CD1c-positive myeloid dendritic cell (primary cell): ENCODE measurements around the gene SYNJ2.

Experiments used
- DNase-seq: peaks from one replicate; pipeline ENCODE4 v3.0.0-alpha.2; 2016; ENCODE audit errors: extremely low spot score

SYNJ2 gene

GRCh38 chr6:158040051-158040803, 58.6 kb downstream of the SYNJ2 start:
- peak; percentile 79 for DNase-seq

GRCh38 chr6:158040804-158041347, 59.2 kb downstream of the SYNJ2 start:
- DNase-seq = no peak

- no peak for DNase-seq
Measured at GRCh38 chr6:158041370-158041769, 59.7 kb downstream of the SYNJ2 start.

- no peak for DNase-seq
Measured at GRCh38 chr6:158041788-158042187, 60.1 kb downstream of the SYNJ2 start.

GRCh38 chr6:158042245-158042798, 60.7 kb downstream of the SYNJ2 start:
- DNase-seq = peak; percentile 70

GRCh38 chr6:158043008-158043407, 61.3 kb downstream of the SYNJ2 start:
- no peak for DNase-seq

- no peak for DNase-seq
Measured at GRCh38 chr6:158043586-158044524, 62.2 kb downstream of the SYNJ2 start.

GRCh38 chr6:158044525-158044888, 62.8 kb downstream of the SYNJ2 start:
- DNase-seq = no peak

GRCh38 chr6:158046201-158047126, 64.8 kb downstream of the SYNJ2 start:
- DNase-seq = no peak

- DNase-seq = peak; percentile 11
Measured at GRCh38 chr6:158047127-158047518, 65.5 kb downstream of the SYNJ2 start.

GRCh38 chr6:158047563-158048323, 66.1 kb downstream of the SYNJ2 start:
- DNase-seq = no peak

GRCh38 chr6:158048589-158048988, 66.9 kb downstream of the SYNJ2 start:
- DNase-seq = no peak

- DNase-seq = no peak
Measured at GRCh38 chr6:158049055-158050028, 67.7 kb downstream of the SYNJ2 start.

GRCh38 chr6:158050107-158050735, 68.6 kb downstream of the SYNJ2 start:
- no peak for DNase-seq

- no peak for DNase-seq
Measured at GRCh38 chr6:158050955-158051354, 69.3 kb downstream of the SYNJ2 start.

- no peak for DNase-seq
Measured at GRCh38 chr6:158051968-158052367, 70.3 kb downstream of the SYNJ2 start.

- DNase-seq = no peak
Measured at GRCh38 chr6:158053377-158054313, 72.0 kb downstream of the SYNJ2 start.

GRCh38 chr6:158056355-158056754, 74.7 kb downstream of the SYNJ2 start:
- no peak for DNase-seq
